Measurements from ENCODE around the gene CCHCR1. TPM values are rescaled to one million over a fixed set of nuclear protein-coding genes. Genes with fewer than 3 reads are reported as not detected.
A peak's percentile ranks its signal among the peaks of the same experiment; 100 is the strongest.

Gene CCHCR1
- polyA plus RNA-seq, 2 of the 4 experiments (the other 2 are of a cell fraction), result 7.4 to 15.3 TPM

GRCh38 chr6:31169123-31169857 lies 11.7 kb upstream of the CCHCR1 start:
- H3K9me3 ChIP-seq, result no peaks in the 10 kb centered on the region
- FAIRE-seq, result no peak
- CTCF ChIA-PET, result interaction anchor here (1.7 kb wide), 1 partner anchor 11 kb away, joined by 3 read pairs; the partner anchor contains the start of gene TCF19

DNA sequence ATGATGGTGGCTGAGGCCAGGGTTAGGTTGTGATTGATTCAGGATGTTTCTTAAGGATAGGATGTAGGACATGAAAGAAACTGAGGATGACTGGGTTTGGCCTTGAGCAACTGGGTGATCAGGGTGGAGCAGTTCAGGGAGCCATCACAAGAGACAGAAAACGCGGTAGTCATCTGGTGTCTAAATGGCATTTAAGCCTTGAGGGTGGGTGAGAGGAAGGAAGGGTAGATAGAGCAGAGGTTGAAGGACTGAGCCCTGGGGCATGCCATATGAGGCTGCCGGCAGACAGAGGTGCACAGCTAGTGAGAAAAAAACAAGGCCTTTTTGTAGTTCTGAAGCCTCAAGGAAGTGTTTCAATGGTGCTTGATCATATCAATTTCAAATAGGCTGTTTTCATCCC lies 11.0 kb upstream of the CCHCR1 start:
- CTCF ChIA-PET, result interaction anchor here (1.7 kb wide), 1 partner anchor 10 kb away, joined by 3 read pairs; the partner anchor contains the start of gene TCF19

More at GRCh38 chr6:31169123-31169857, 11.7 kb upstream of the CCHCR1 start:
- POLR2A ChIA-PET, result no interaction called here
- 87% methylated on average over 6 of the region's 10 CpGs for WGBS (ENCODE audit: missing lambda C conversion rate)
- Histone ChIP-seq H3K4me2 (no peak overlapping the region), H3K4me1 (peaks cover 8% of the 10 kb centered on the region; the same call in 2 of the 3 replicates), H3K27ac (no peak overlapping the region), H3K4me3 (no peak overlapping the region)
- DNase-seq (ENCODE audit: low read depth in 1 of 2, low spot score in 1 of 2) (no peak), ATAC-seq (peak in 1 of 2 experiments; percentile 14; a peak in 1 of 6 replicates)
- no peak for TF ChIP-seq FOXS1 (CRISPR knock-in tag; IDR thresholded peaks at IDR 0.05)
- TF ChIP-seq ATOH8 (CRISPR knock-in tag; IDR thresholded peaks at IDR 0.05; ENCODE audit: low read depth), result no peak
- TF ChIP-seq USF2 (IDR thresholded peaks at IDR 0.05), result no peak

More for the DNA sequence above, 11.0 kb upstream of the CCHCR1 start:
- TF ChIP-seq BCL3 (IDR thresholded peaks at IDR 0.05) (no peak), CTCF (IDR thresholded peaks at IDR 0.05) (no peak), MAFK (IDR thresholded peaks at IDR 0.05; ENCODE audit: partially characterized antibody) (no peak), HEYL (CRISPR knock-in tag; IDR thresholded peaks at IDR 0.05) (no peak), ZSCAN20 (CRISPR knock-in tag; IDR thresholded peaks at IDR 0.05) (no peak), NFE2L2 (conservative IDR thresholded peaks at IDR 0.05; ENCODE audit: low read length) (no peak), CHD2 (IDR thresholded peaks at IDR 0.05; ENCODE audit: low read length, partially characterized antibody) (no peak), FOXS1 (CRISPR knock-in tag; IDR thresholded peaks at IDR 0.05) (no peak), FOSB (CRISPR knock-in tag; IDR thresholded peaks at IDR 0.05) (no peak), CBX8 (IDR thresholded peaks at IDR 0.05) (no peak)
- TF ChIP-seq, protein P1, sequence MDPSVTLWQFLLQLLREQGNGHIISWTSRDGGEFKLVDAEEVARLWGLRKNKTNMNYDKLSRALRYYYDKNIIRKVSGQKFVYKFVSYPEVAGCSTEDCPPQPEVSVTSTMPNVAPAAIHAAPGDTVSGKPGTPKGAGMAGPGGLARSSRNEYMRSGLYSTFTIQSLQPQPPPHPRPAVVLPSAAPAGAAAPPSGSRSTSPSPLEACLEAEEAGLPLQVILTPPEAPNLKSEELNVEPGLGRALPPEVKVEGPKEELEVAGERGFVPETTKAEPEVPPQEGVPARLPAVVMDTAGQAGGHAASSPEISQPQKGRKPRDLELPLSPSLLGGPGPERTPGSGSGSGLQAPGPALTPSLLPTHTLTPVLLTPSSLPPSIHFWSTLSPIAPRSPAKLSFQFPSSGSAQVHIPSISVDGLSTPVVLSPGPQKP (IDR thresholded peaks at IDR 0.05; ENCODE audit: low read depth, low read length), result no peak
- Histone ChIP-seq H3K4me1 (peaks cover 12% of the 10 kb centered on the region), H3K27ac (no peak overlapping the region), H3K4me2 (no peak overlapping the region), H3K9me3 (no peaks in the 10 kb centered on the region), H3K4me3 (no peak overlapping the region)
- FAIRE-seq (no peak), ATAC-seq (no peak), DNase-seq (ENCODE audit: low read depth in 1 of 2, low spot score in 1 of 2) (no peak)
- POLR2A ChIA-PET, result no interaction called here
- WGBS (ENCODE audit: missing lambda C conversion rate), result 97% methylated on average over 3 of the region's 3 CpGs
